ENCODE results near the gene MT1H.
"Not testable (repeated sequence)": the region's sequence is repeated elsewhere in the genome, so short reads cannot be mapped to it uniquely, and the experiment has no call there.

Gene MT1H

GRCh38 chr16:56702836-56703235 is 33.2 kb downstream of the MT1H start:
- no peak overlapping the region for H3K27ac Mint-ChIP-seq
- H3K9me3 Mint-ChIP-seq: no peaks in the 10 kb centered on the region

GRCh38 chr16:56708525-56709442 is 39.2 kb downstream of the MT1H start:
- Mint-ChIP-seq H3K9me3 (no peaks in the 10 kb centered on the region), H3K36me3 (ENCODE audit: low read depth) (no peaks in the 10 kb centered on the region), H3K4me3 (peak overlapping the region; percentile 51), H3K27ac (peak overlapping the region; percentile 90), H3K27me3 (no peaks in the 10 kb centered on the region), H3K4me1 (ENCODE audit: low read depth) (peaks cover 37% of the 10 kb centered on the region)
- DNase-seq: peak; percentile 47

More at GRCh38 chr16:56702836-56703235, 33.2 kb downstream of the MT1H start:
- no peaks in the 10 kb centered on the region for H3K36me3 Mint-ChIP-seq (ENCODE audit: low read depth)
- no peaks in the 10 kb centered on the region for H3K27me3 Mint-ChIP-seq
- no peak overlapping the region for H3K4me3 Mint-ChIP-seq
- peaks cover 17% of the 10 kb centered on the region for H3K4me1 Mint-ChIP-seq (ENCODE audit: low read depth)
- DNase-seq: no peak

GRCh38 chr16:56709443-56710040 is 39.9 kb downstream of the MT1H start:
- no peaks in the 10 kb centered on the region for H3K36me3 Mint-ChIP-seq (ENCODE audit: low read depth)
- no peaks in the 10 kb centered on the region for H3K27me3 Mint-ChIP-seq
- no peak for DNase-seq
- peaks cover 37% of the 10 kb centered on the region for H3K4me1 Mint-ChIP-seq (ENCODE audit: low read depth)
- peak overlapping the region; percentile 51 for H3K4me3 Mint-ChIP-seq
- H3K9me3 Mint-ChIP-seq: no peaks in the 10 kb centered on the region
- peak overlapping the region; percentile 90 for H3K27ac Mint-ChIP-seq

GRCh38 chr16:56710181-56710737 is 40.6 kb downstream of the MT1H start:
- peak overlapping the region; percentile 90 for H3K27ac Mint-ChIP-seq
- no peaks in the 10 kb centered on the region for H3K27me3 Mint-ChIP-seq
- no peaks in the 10 kb centered on the region for H3K9me3 Mint-ChIP-seq
- H3K36me3 Mint-ChIP-seq (ENCODE audit: low read depth): no peaks in the 10 kb centered on the region
- no peak for DNase-seq
- H3K4me3 Mint-ChIP-seq: no peak overlapping the region
- peaks cover 37% of the 10 kb centered on the region for H3K4me1 Mint-ChIP-seq (ENCODE audit: low read depth)

GRCh38 chr16:56711862-56712261 is 42.2 kb downstream of the MT1H start:
- no peaks in the 10 kb centered on the region for H3K9me3 Mint-ChIP-seq
- H3K27me3 Mint-ChIP-seq: no peaks in the 10 kb centered on the region
- peaks cover 34% of the 10 kb centered on the region for H3K4me1 Mint-ChIP-seq (ENCODE audit: low read depth)
- no peaks in the 10 kb centered on the region for H3K36me3 Mint-ChIP-seq (ENCODE audit: low read depth)
- H3K4me3 Mint-ChIP-seq: no peak overlapping the region
- no peak for DNase-seq
- H3K27ac Mint-ChIP-seq: no peak overlapping the region

GRCh38 chr16:56713794-56714193 is 44.2 kb downstream of the MT1H start:
- Mint-ChIP-seq H3K9me3 (no peaks in the 10 kb centered on the region), H3K4me3 (no peak overlapping the region), H3K4me1 (ENCODE audit: low read depth) (peaks cover 25% of the 10 kb centered on the region), H3K36me3 (ENCODE audit: low read depth) (no peaks in the 10 kb centered on the region), H3K27me3 (no peaks in the 10 kb centered on the region), H3K27ac (no peak overlapping the region)
- DNase-seq: no peak

GRCh38 chr16:56715126-56715525 is 45.5 kb downstream of the MT1H start:
- Mint-ChIP-seq H3K9me3 (no peaks in the 10 kb centered on the region), H3K36me3 (ENCODE audit: low read depth) (no peaks in the 10 kb centered on the region), H3K4me1 (ENCODE audit: low read depth) (peaks cover 11% of the 10 kb centered on the region), H3K27ac (no peak overlapping the region), H3K27me3 (no peaks in the 10 kb centered on the region), H3K4me3 (no peak overlapping the region)
- DNase-seq: no peak

- no peaks in the 10 kb centered on the region for H3K9me3 Mint-ChIP-seq
- H3K27me3 Mint-ChIP-seq: no peaks in the 10 kb centered on the region
- no peaks in the 10 kb centered on the region for H3K4me1 Mint-ChIP-seq (ENCODE audit: low read depth)
- no peak for DNase-seq
- no peak overlapping the region for H3K27ac Mint-ChIP-seq
- no peaks in the 10 kb centered on the region for H3K36me3 Mint-ChIP-seq (ENCODE audit: low read depth)
- H3K4me3 Mint-ChIP-seq: no peak overlapping the region
Observed at GRCh38 chr16:56716761-56717160, 47.1 kb downstream of the MT1H start.

- H3K27ac Mint-ChIP-seq; H3K9me3 Mint-ChIP-seq; DNase-seq; H3K27me3 Mint-ChIP-seq; H3K4me1 Mint-ChIP-seq (ENCODE audit: low read depth); H3K4me3 Mint-ChIP-seq; H3K36me3 Mint-ChIP-seq (ENCODE audit: low read depth): not testable (repeated sequence)
Observed at GRCh38 chr16:56717532-56717931, 47.9 kb downstream of the MT1H start.
